ENCODE measurements around the gene UGGT2.

DNA sequence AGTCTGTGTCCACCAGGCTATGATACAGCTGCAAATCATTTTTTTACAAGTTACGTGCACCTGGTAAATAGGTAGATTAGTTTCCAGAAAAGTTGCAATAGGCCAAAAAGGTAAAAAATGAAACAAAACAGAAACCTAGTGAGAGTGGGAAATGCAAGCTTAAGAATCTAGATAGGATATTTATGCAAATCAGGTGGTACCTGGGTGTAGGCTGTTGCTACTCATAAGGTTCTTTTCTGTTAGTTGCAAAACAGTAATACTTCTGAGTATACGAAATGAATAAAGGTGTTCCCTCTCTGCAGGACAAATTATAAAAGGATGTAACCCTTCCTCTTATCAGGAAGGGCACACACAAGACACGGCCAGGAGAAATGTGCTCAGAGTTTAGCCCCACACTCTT lies 97.9 kb downstream of the UGGT2 start:
- no peak for TF ChIP-seq EZH2 (IDR thresholded peaks at IDR 0.05; ENCODE audit: borderline replicate concordance, insufficient read depth, low read depth, low read length, poor library complexity, severe bottlenecking)
- TF ChIP-seq, protein P1, sequence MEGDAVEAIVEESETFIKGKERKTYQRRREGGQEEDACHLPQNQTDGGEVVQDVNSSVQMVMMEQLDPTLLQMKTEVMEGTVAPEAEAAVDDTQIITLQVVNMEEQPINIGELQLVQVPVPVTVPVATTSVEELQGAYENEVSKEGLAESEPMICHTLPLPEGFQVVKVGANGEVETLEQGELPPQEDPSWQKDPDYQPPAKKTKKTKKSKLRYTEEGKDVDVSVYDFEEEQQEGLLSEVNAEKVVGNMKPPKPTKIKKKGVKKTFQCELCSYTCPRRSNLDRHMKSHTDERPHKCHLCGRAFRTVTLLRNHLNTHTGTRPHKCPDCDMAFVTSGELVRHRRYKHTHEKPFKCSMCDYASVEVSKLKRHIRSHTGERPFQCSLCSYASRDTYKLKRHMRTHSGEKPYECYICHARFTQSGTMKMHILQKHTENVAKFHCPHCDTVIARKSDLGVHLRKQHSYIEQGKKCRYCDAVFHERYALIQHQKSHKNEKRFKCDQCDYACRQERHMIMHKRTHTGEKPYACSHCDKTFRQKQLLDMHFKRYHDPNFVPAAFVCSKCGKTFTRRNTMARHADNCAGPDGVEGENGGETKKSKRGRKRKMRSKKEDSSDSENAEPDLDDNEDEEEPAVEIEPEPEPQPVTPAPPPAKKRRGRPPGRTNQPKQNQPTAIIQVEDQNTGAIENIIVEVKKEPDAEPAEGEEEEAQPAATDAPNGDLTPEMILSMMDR (IDR thresholded peaks at IDR 0.05), result no peak
